ENCODE measurements around the gene MXRA8. TPM values are rescaled to one million over a fixed set of nuclear protein-coding genes. Genes with fewer than 3 reads are reported as not detected.

MXRA8 gene
- total RNA-seq, 1 donor = 249 TPM

DNA sequence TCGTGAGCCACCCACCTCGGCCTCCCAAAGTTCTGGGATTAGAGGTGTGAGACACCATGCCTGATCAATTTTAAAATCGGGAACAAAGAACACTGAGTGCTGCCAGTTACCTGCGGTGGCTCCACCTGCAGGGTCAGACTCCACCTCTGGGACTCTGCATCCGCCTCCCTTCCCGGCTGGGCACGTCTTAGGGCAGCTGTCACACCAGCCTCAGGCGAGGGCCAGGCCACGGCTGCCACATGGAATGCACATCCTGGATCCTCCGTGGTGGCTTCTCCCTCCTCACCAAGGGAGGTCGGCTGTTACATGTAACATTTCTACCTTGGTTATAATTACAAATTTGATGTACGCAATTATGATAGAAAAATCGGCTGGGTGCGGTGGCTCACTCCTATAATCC is 5.9 kb upstream of the MXRA8 start:
- H3K4me3 ChIP-seq (ENCODE audit: low read depth, low read length) = no peak overlapping the region
- DNase-seq (ENCODE audit: low read depth) = no peak
- TF ChIP-seq, protein P1, sequence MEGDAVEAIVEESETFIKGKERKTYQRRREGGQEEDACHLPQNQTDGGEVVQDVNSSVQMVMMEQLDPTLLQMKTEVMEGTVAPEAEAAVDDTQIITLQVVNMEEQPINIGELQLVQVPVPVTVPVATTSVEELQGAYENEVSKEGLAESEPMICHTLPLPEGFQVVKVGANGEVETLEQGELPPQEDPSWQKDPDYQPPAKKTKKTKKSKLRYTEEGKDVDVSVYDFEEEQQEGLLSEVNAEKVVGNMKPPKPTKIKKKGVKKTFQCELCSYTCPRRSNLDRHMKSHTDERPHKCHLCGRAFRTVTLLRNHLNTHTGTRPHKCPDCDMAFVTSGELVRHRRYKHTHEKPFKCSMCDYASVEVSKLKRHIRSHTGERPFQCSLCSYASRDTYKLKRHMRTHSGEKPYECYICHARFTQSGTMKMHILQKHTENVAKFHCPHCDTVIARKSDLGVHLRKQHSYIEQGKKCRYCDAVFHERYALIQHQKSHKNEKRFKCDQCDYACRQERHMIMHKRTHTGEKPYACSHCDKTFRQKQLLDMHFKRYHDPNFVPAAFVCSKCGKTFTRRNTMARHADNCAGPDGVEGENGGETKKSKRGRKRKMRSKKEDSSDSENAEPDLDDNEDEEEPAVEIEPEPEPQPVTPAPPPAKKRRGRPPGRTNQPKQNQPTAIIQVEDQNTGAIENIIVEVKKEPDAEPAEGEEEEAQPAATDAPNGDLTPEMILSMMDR (IDR thresholded peaks at IDR 0.05; ENCODE audit: insufficient read depth, low read depth, low read length) = no peak

DNA sequence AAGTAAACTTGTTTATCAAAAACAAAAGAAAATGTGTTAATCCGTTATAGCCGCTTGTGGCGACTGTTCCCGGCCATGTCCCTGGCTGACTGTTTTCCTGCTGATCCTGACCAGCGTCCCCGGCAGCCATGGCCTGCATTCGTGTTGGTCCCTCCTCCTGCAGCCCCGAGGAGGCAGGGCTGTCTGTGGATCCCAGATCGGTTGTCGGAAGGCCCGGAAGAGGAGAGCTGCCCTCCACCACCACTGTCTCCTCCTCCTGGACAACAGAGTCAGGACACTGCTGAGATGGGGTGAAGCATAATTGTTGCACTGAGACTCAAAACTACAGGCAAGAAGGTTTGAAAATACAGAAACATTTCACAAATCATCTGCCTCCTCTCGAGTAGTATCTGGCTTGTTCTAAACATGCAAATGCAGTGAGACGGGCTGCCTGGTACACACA is 3.6 kb upstream of the MXRA8 start:
- TF ChIP-seq, protein P1 (IDR thresholded peaks at IDR 0.05; ENCODE audit: insufficient read depth, low read depth, low read length) = peak; percentile 59
- no peak overlapping the region for H3K4me3 ChIP-seq (ENCODE audit: low read depth, low read length)
- DNase-seq (ENCODE audit: low read depth) = peak; percentile 90

DNA sequence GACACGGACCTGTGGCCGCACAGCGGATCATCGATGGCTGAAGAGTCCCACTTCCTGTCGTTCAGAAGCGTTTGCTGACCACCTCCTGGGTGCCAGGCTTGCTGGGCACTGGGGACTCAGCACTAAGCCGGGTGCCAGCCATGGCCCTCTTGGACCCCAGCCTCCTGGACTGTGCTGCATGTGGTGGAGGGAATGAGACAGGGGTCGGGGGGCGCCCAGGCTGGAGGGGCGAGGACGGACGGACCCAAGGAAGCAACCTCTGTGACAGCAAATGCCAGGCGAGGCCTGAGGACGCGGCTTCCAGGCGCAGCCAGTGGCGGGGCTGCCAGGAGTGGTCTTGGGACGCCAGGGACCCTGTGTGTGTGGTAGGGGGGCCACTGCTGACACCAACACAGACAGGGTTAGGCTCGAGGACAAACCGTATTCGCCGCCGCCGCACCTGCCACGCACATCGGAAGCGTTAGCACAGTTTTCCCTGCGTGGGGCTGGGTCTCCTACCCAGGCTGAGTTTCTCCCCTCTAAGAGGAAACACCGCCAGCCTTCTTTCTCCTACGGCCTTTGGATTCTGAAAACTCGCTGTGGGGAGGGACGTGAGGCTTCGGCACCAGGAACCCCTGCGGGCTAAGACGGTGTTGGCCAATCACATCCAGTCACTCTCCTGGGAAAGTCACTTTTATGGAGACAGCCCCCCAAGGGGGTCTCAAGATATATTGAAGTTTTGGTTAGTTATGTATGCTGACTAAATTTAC is 3.1 kb upstream of the MXRA8 start:
- H3K4me3 ChIP-seq (ENCODE audit: low read depth, low read length) = no peak overlapping the region
- TF ChIP-seq, protein P1 (IDR thresholded peaks at IDR 0.05; ENCODE audit: insufficient read depth, low read depth, low read length) = no peak
- DNase-seq (ENCODE audit: low read depth) = no peak

DNA sequence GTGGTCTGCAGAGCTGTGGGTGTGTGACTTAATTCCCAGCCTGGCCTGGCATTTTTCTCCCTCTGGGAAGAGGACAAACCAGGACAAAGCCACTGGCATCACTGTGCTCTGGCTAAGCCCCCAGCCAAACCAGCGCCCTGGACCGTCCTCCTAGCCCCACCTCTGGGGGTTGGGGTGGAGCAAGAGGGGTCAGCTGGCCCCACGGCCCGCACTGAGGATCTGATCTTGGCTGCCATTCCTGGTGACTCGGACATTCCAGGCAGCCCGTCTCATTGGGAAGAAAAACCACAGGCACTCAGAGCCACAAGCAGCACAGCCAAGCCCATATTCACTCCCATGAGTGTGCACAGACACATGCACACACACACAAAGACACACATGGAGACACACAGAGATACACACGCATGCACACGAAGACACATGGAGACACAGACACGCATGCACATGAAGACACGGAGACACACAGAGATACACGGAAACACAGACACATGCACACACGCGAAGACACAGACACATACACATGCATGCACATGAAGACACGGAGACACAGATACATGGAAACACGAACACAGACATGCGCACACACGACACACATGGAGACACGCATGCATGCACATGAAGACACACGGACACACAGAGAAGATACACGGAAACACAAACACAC is 2.3 kb upstream of the MXRA8 start:
- no peak overlapping the region for H3K4me3 ChIP-seq (ENCODE audit: low read depth, low read length)
- peak; percentile 94 for DNase-seq (ENCODE audit: low read depth)
- TF ChIP-seq, protein P1 (IDR thresholded peaks at IDR 0.05; ENCODE audit: insufficient read depth, low read depth, low read length) = no peak

DNA sequence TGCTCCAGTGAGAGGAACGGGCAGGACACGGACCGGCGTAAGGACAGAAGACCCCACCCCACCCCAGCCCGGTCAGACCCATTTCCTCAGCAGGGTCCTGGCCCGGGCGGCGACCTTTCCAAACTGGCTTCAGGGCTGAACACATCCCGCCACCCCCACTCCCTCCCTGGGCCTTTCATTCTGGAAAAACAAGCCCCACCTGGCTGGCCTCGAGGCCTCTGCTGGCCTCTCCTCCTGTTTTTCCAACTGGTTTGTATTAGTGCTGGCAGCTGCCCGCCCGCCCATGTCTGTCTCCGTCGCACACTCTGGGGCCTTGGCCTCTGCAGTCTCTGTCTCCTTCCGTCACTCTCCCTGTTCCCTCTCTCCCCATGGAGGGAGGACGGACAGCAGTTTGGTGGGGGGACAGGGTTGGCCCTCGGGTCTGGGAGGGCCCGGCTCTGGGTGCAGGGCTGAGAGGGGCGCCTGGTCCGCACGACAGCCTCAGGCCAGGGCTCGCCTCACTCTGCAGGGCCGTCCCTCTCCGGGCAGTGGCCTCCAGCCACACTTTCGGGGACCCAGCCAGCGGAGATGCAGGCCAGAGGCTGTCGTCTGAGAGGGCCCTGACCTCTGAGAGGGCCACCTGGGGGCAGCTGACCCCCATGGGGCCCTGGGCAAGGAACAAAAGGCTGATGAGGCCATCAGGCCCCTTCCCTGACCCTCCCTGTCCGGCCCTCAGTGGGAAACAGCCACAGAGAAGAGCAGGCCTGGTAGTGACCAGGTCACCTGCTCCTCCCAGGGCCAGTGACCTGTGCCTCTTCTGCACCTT is 1.5 kb upstream of the MXRA8 start:
- H3K4me3 ChIP-seq (ENCODE audit: low read depth, low read length) = peak overlapping the region; percentile 6
- TF ChIP-seq, protein P1 (IDR thresholded peaks at IDR 0.05; ENCODE audit: insufficient read depth, low read depth, low read length) = no peak

DNA sequence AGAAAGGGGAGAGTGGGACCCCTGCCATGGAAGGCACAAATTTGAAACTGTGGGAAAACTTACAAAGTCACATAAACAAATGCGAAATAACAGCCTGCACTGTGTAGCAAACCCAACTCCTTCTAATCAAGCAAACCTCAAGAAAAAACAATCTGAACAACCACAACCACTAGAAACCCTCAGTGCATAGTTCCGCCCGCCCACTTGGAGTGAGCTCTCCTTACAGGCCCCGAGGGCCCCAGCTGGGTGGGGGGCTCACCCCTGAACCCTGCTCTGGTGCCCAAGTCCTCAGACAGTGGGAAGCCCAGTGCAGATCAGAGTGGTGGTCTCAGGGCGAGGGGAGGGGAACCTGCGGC is 931 bp upstream of the MXRA8 start:
- peak; percentile 79 for DNase-seq (ENCODE audit: low read depth)
- peak overlapping the region; percentile 89 for H3K4me3 ChIP-seq (ENCODE audit: low read depth, low read length)
- TF ChIP-seq, protein P1 (IDR thresholded peaks at IDR 0.05; ENCODE audit: insufficient read depth, low read depth, low read length) = no peak

More for the DNA sequence above, 1.5 kb upstream of the MXRA8 start:
- DNase-seq (ENCODE audit: low read depth) = peak; percentile 64

All from fibroblast of villous mesenchyme (primary cell).